Activated naive CD4-positive, alpha-beta T cell treated with anti-CD3 and anti-CD28 coated beads, Interleukin-2, amount 50 U/mL, for 72 hours (primary cell): ENCODE measurements around the gene SOD2. TPM values are rescaled to one million over a fixed set of nuclear protein-coding genes. Genes with fewer than 3 reads are reported as not detected.
"Not testable (repeated sequence)": the region's sequence is repeated elsewhere in the genome, so short reads cannot be mapped to it uniquely, and the experiment has no call there.

Source experiments
- ATAC-seq, 2 donors: fragments of 150-1000 bp; cut with Tn5 transposase; 2 replicates each; pipeline ENCODE4 v1.10.0; 2021; ENCODE audit warnings: mild to moderate bottlenecking in 2 of 2, moderate library complexity in 2 of 2
- DNase-seq, 2 donors: peaks; one replicate each; pipeline ENCODE4 v3.0.0; 2021 to 2022; ENCODE audit warnings: low spot score in 2 of 2
- H3K27ac Mint-ChIP-seq, 2 donors: one replicate each; pipeline ENCODE4 v1.8.0; 2022; ENCODE audit warnings: mild to moderate bottlenecking in 2 of 2, mixed read lengths in 2 of 2
- H3K36me3 Mint-ChIP-seq, 2 donors: one replicate each; pipeline ENCODE4 v1.8.0; 2022; ENCODE audit warnings: mixed read lengths in 2 of 2
- H3K9me3 Mint-ChIP-seq, 2 donors: one replicate each; pipeline ENCODE4 v1.8.0; 2022; ENCODE audit warnings: mixed read lengths in 2 of 2
- total RNA-seq, 2 donors: library from RNA; stranded (reverse); gene quantifications; one replicate each; pipeline ENCODE4 v1.2.3, GENCODE V29; 2022

SOD2 gene
- 100 to 1,000 TPM; 154 to 182 TPM for total RNA-seq

GRCh38 chr6:159693128-159693893, at the start of gene SOD2:
TSS of gene SOD2 (minus strand) at chr6:159693241. CDS start at chr6:159693167, 74 bp downstream.
- ATAC-seq, result peak; percentile 80

GRCh38 chr6:159742165-159742564, 49.1 kb upstream of the SOD2 start:
- H3K27ac Mint-ChIP-seq, result peak overlapping the region in 1 of 2 donors; percentile 77
- H3K9me3 Mint-ChIP-seq, result no peaks in the 10 kb centered on the region
- peaks cover 16 to 42% of the 10 kb centered on the region in 2 donors for H3K36me3 Mint-ChIP-seq
- ATAC-seq, result no peak
- DNase-seq, result no peak

More at GRCh38 chr6:159693128-159693893, at the start of gene SOD2:
- DNase-seq, result peak; percentile 88 to 91
- peak within 1 kb of the TSS; percentile 95 to 98 for H3K27ac Mint-ChIP-seq
- no peaks in the 10 kb centered on the region for H3K9me3 Mint-ChIP-seq
- H3K36me3 Mint-ChIP-seq, result peaks cover 30 to 31% of the 10 kb centered on the region in 2 donors

GRCh38 chr6:159739341-159739740, 46.3 kb upstream of the SOD2 start:
- peaks cover 0 to 24% of the 10 kb centered on the region in 2 donors for H3K36me3 Mint-ChIP-seq
- H3K27ac Mint-ChIP-seq, result no peak overlapping the region

GRCh38 chr6:159736908-159737307, 43.9 kb upstream of the SOD2 start:
- Mint-ChIP-seq H3K9me3 (no peaks in the 10 kb centered on the region), H3K27ac (peak overlapping the region in 1 of 2 donors; percentile 0), H3K36me3 (peaks cover 0 to 18% of the 10 kb centered on the region in 2 donors)
- DNase-seq (no peak), ATAC-seq (peak in 1 of 2 donors; percentile 41)

More at GRCh38 chr6:159739341-159739740, 46.3 kb upstream of the SOD2 start:
- H3K9me3 Mint-ChIP-seq, result no peaks in the 10 kb centered on the region
- ATAC-seq (no peak), DNase-seq (no peak)

GRCh38 chr6:159733395-159733794, 40.4 kb upstream of the SOD2 start:
- Mint-ChIP-seq H3K27ac (peak overlapping the region in 1 of 2 donors; percentile 60), H3K36me3 (peaks cover 9 to 28% of the 10 kb centered on the region in 2 donors)
- ATAC-seq, DNase-seq, H3K9me3 Mint-ChIP-seq: not testable (repeated sequence)

- ATAC-seq, H3K27ac Mint-ChIP-seq, H3K9me3 Mint-ChIP-seq, DNase-seq: not testable (repeated sequence)
- peaks cover 15 to 34% of the 10 kb centered on the region in 2 donors for H3K36me3 Mint-ChIP-seq
Observed at GRCh38 chr6:159732550-159732949, 39.5 kb upstream of the SOD2 start.

GRCh38 chr6:159730332-159730676, 37.3 kb upstream of the SOD2 start:
- H3K36me3 Mint-ChIP-seq, result peaks cover 28 to 43% of the 10 kb centered on the region in 2 donors
- no peaks in the 10 kb centered on the region for H3K9me3 Mint-ChIP-seq
- peak overlapping the region in 1 of 2 donors; percentile 36 for H3K27ac Mint-ChIP-seq
- DNase-seq (no peak), ATAC-seq (no peak)

GRCh38 chr6:159729598-159730331, 36.7 kb upstream of the SOD2 start:
- DNase-seq, result no peak
- Mint-ChIP-seq H3K36me3 (peaks cover 28 to 43% of the 10 kb centered on the region in 2 donors), H3K27ac (peak overlapping the region; percentile 81 to 98), H3K9me3 (no peaks in the 10 kb centered on the region)
- ATAC-seq, result no peak

GRCh38 chr6:159728531-159728964, 35.5 kb upstream of the SOD2 start:
- Mint-ChIP-seq H3K9me3 (no peaks in the 10 kb centered on the region), H3K36me3 (peaks cover 28 to 50% of the 10 kb centered on the region in 2 donors), H3K27ac (peak overlapping the region; percentile 96 to 98)
- ATAC-seq, result no peak
- no peak for DNase-seq

GRCh38 chr6:159727717-159728445, 34.8 kb upstream of the SOD2 start:
- DNase-seq, result no peak
- H3K9me3 Mint-ChIP-seq, result peaks cover 0 to 5% of the 10 kb centered on the region in 2 donors
- peak; percentile 37 to 43 for ATAC-seq
- H3K27ac Mint-ChIP-seq, result peak overlapping the region; percentile 96 to 98
- H3K36me3 Mint-ChIP-seq, result peaks cover 34 to 57% of the 10 kb centered on the region in 2 donors

- peaks cover 0 to 5% of the 10 kb centered on the region in 2 donors for H3K9me3 Mint-ChIP-seq
- H3K27ac Mint-ChIP-seq, result peak within 1 kb of the TSS; percentile 98
- peak; percentile 89 to 90 for ATAC-seq
- DNase-seq, result peak; percentile 91 to 97
- H3K36me3 Mint-ChIP-seq, result peaks cover 34 to 64% of the 10 kb centered on the region in 2 donors
Observed at GRCh38 chr6:159726918-159727716, 34.1 kb upstream of the SOD2 start, which contains the start of gene WTAP. TSS of gene WTAP (plus strand) at chr6:159727506. CDS start at chr6:159736266, 8,760 bp downstream.

- DNase-seq (no peak), ATAC-seq (no peak)
- H3K36me3 Mint-ChIP-seq, result peaks cover 34 to 63% of the 10 kb centered on the region in 2 donors
- H3K27ac Mint-ChIP-seq, result peak overlapping the region; percentile 98
- peaks cover 0 to 5% of the 10 kb centered on the region in 2 donors for H3K9me3 Mint-ChIP-seq
Observed at GRCh38 chr6:159726255-159726917, 33.3 kb upstream of the SOD2 start.

- DNase-seq, ATAC-seq, H3K9me3 Mint-ChIP-seq: not testable (repeated sequence)
- Mint-ChIP-seq H3K36me3 (peaks cover 34 to 51% of the 10 kb centered on the region in 2 donors), H3K27ac (peak overlapping the region in 1 of 2 donors; percentile 37)
Observed at GRCh38 chr6:159725208-159725607, 32.2 kb upstream of the SOD2 start.

GRCh38 chr6:159724778-159725177, 31.7 kb upstream of the SOD2 start:
- peaks cover 34 to 49% of the 10 kb centered on the region in 2 donors for H3K36me3 Mint-ChIP-seq
- peak overlapping the region in 1 of 2 donors; percentile 37 for H3K27ac Mint-ChIP-seq
- ATAC-seq (no peak), DNase-seq (no peak)
- H3K9me3 Mint-ChIP-seq, result peaks cover 0 to 5% of the 10 kb centered on the region in 2 donors

GRCh38 chr6:159723259-159723658, 30.2 kb upstream of the SOD2 start:
- Mint-ChIP-seq H3K9me3 (peaks cover 0 to 5% of the 10 kb centered on the region in 2 donors), H3K36me3 (peaks cover 24 to 34% of the 10 kb centered on the region in 2 donors), H3K27ac (no peak overlapping the region)
- ATAC-seq, result no peak
- DNase-seq, result no peak
